AG04450 (cell line): ENCODE data around the gene ING5. TPM values are rescaled to one million over a fixed set of nuclear protein-coding genes. Genes with fewer than 3 reads are reported as not detected.

Experiments used
- CTCF ChIA-PET: fragments of 300-600, 350-600 bp; formaldehyde crosslinking; extraction: SDS; loops from one replicate; lab custom pipeline; 2022; ENCODE audit warnings: antibody characterized with exemption, inconsistent platforms; lab: Charles Lee
- POLR2A ChIA-PET: fragments of 350-600 bp; formaldehyde crosslinking; extraction: SDS; loops from one replicate; lab custom pipeline; 2021; ENCODE audit warnings: antibody characterized with exemption, inconsistent platforms; lab: Yijun Ruan, JAX
- DNase-seq: peaks from one replicate; pipeline ENCODE4 v3.0.0-alpha.2; 2011; ENCODE audit warnings: low read depth, low spot score
- H3K27ac ChIP-seq: one replicate; pipeline ENCODE4 v1.5.1; 2012; ENCODE audit warnings: low read depth, low read length, control low read depth
- H3K27me3 ChIP-seq: one replicate; pipeline ENCODE4 v1.6.0; 2012; ENCODE audit warnings: low read length; ENCODE audit not compliant: control insufficient read depth, insufficient read depth
- H3K4me3 ChIP-seq: 2 replicates; pipeline ENCODE4 v1.5.1; 2011; ENCODE audit warnings: mild to moderate bottlenecking, low read depth, low read length, control low read depth
- H3K9me3 ChIP-seq: 2 replicates; pipeline ENCODE4 v1.5.1; 2012; ENCODE audit warnings: low read length; ENCODE audit not compliant: control insufficient read depth, insufficient read depth
- CTCF ChIP-seq: IDR thresholded peaks from 2 replicates; pipeline ENCODE4 v1.5.1; 2011; ENCODE audit warnings: low read depth, low read length, control low read depth, inconsistent platforms
- polyA plus RNA-seq: library from polyadenylated mRNA; depleted of rRNA; stranded (reverse); fragments of >200 nt; gene quantifications from 2 replicates; pipeline ENCODE4 v1.2.3, GENCODE V29; 2011

Gene ING5
- polyA plus RNA-seq, 1 experiment = 23.9 TPM

- TF ChIP-seq CTCF = no peak
- Histone ChIP-seq H3K4me3 (no peak overlapping the region), H3K27ac (no peak overlapping the region), H3K9me3 (no peaks in the 10 kb centered on the region; the same call in 1 of the 2 replicates), H3K27me3 (no peaks in the 10 kb centered on the region)
- POLR2A ChIA-PET = no interaction called here
- DNase-seq = no peak
- CTCF ChIA-PET = no interaction called here
Observed at GRCh38 chr2:241672243-241673188, 29.3 kb upstream of the ING5 start.

- no peak for TF ChIP-seq CTCF
- ChIA-PET CTCF (no interaction called here), POLR2A (no interaction called here)
- Histone ChIP-seq H3K4me3 (no peak overlapping the region), H3K27me3 (no peaks in the 10 kb centered on the region), H3K27ac (no peak overlapping the region), H3K9me3 (no peaks in the 10 kb centered on the region; the same call in 1 of the 2 replicates)
- no peak for DNase-seq
Observed at GRCh38 chr2:241673189-241673663, 28.6 kb upstream of the ING5 start.

- no peak overlapping the region for H3K4me3 ChIP-seq
- H3K27ac ChIP-seq = no peak overlapping the region
- no peaks in the 10 kb centered on the region; the same call in 1 of the 2 replicates for H3K9me3 ChIP-seq
- no peaks in the 10 kb centered on the region for H3K27me3 ChIP-seq
- TF ChIP-seq CTCF = no peak
- POLR2A ChIA-PET = interaction anchor here (1.8 kb wide), 1 partner anchor 13 kb away, joined by 4 read pairs; the partner anchor contains the start of gene DTYMK
- no peak for DNase-seq
- CTCF ChIA-PET = no interaction called here
Observed at GRCh38 chr2:241673797-241674725, 27.8 kb upstream of the ING5 start.

DNA sequence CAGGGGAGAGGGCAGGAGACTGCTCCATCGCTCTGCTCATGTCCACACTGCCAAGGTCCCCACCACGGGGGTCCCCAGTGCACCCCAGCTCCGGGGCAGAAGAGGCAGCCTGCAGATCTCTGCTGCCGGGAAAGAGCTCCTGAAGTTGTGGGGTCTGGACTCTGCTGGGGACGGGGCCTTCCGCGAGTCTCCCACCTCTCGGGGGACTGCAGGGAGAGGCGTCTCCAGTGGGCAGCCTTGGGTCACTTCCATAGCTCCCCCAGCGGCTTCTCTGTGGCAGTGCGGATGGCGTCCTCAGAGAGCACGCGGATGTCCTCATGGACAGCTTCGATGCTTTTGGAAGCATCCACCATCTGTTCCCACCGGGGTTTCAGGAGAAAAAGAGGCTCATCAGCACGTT lies 26.0 kb upstream of the ING5 start:
- no peak overlapping the region for H3K27ac ChIP-seq
- ChIA-PET CTCF (no interaction called here), POLR2A (interaction anchor here (1.8 kb wide), 1 partner anchor 11 kb away, joined by 4 read pairs; the partner anchor contains the start of gene DTYMK)
- no peaks in the 10 kb centered on the region for H3K27me3 ChIP-seq
- no peak overlapping the region for H3K4me3 ChIP-seq
- DNase-seq = no peak
- H3K9me3 ChIP-seq = no peaks in the 10 kb centered on the region; the same call in 1 of the 2 replicates
- TF ChIP-seq CTCF = no peak
